Stimulated activated CD4-positive, alpha-beta T cell treated with anti-CD3 and anti-CD28 coated beads, TNF-alpha, amount 100 ng/mL, for 24 hours (primary cell): ENCODE results near the gene DHRS1.

ENCODE experiments used
- DNase-seq, 3 experiments: peaks; one replicate each; pipeline ENCODE4 v3.0.0-alpha.2; 2020; ENCODE audit warnings: low read depth in 3 of 3

The DHRS1 gene

DNA sequence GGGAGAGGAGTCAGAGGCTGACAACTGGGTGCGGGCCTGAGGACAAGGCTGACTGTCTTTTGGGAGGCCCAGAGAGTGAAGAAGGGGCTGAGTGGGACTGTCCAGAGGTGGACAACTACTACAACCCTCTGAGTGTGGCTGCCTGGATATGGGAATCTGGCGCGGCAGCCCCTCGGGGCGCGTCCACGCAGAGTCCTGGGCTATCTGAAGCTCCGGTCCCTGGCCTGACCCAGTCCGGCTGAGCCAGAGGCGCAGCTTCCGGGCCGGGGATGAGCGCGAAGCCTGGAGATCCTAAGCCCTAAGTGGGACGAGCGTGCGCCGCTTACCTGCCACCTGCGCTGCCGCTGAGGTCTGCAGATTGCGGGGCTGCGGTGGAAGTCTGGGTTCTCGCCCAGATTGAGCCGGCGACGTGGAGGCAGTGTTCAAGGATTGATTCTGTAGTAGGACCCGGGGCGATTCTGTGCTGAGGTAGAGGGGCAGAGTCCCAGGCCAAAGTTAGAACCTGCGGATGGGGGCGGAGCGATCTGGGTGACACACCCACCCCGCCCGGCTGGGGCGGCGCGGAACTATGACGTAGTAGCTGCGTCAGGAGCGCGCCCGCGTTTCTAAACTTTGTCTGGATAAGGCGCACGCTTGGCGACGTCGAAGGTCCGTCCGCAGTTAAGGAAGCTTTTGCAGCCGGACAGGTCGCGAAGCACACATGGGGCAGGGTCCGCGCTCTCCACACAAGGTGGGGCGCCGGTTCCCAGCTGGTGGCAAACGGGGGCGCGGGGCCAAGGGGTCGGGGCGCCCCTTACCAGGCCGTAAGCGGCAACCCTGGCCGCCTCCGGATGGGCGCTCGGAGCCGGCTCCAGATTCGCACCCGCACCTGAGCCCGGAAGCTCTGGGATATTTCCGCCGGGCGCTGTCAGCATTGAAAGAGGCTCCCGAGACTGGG, at the start of gene DHRS1, which contains the start of gene NOP9:
DHRS1 (minus strand) TSS at position 526 of the 937 bp plus-strand sequence. CDS start 674 bp downstream, outside the sequence.
NOP9 (plus strand) TSS at position 596 of the 937 bp plus-strand sequence; CDS start at position 701, 105 bp downstream.
- peak; percentile 87 to 91 (median 89) for DNase-seq

- no peak for DNase-seq
These were observed 48.6 kb upstream of the DHRS1 start for GRCh38 chr14:24348186-24348585.

GRCh38 chr14:24347134-24347533, 47.6 kb upstream of the DHRS1 start:
- no peak for DNase-seq

GRCh38 chr14:24343795-24344660, 44.4 kb upstream of the DHRS1 start:
- no peak for DNase-seq

DNA sequence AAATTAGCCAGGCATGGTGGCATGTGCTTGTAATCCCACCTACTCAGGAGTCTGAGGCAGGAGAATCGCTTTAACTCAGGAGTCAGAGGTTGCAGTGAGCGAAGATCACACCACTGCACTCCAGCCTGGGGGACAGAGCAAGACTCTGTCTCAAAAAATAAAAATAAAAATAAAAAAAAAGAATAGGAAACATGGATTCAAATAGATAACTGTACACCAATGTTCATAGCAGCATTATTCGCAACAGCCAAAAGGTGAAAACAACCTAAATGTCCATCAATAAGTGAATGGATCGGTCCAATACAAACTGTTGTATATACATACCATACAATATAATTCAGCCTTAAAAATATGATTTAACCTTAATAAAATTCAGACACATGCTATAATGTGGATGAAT, 43.3 kb upstream of the DHRS1 start:
- no peak for DNase-seq

DNA sequence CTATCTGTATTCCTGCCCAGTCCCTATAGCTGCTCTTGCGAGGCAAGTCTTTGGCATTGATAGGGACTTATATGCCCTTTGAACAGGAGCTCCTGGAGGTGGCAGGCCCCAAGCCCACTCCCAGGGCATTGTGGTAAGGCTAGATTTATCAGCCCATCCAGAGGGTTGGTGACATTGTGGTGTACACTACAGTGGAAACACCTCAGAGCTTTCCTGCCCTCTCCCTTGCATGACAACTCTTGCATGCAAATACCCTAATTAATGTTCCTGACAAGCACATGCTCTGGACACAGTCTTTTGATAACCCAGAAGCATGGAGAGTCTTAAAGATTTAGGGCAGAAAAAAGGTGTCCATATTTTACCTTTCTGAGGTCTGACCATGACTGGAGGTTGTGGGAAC, 41.0 kb upstream of the DHRS1 start:
- DNase-seq: no peak

DNA sequence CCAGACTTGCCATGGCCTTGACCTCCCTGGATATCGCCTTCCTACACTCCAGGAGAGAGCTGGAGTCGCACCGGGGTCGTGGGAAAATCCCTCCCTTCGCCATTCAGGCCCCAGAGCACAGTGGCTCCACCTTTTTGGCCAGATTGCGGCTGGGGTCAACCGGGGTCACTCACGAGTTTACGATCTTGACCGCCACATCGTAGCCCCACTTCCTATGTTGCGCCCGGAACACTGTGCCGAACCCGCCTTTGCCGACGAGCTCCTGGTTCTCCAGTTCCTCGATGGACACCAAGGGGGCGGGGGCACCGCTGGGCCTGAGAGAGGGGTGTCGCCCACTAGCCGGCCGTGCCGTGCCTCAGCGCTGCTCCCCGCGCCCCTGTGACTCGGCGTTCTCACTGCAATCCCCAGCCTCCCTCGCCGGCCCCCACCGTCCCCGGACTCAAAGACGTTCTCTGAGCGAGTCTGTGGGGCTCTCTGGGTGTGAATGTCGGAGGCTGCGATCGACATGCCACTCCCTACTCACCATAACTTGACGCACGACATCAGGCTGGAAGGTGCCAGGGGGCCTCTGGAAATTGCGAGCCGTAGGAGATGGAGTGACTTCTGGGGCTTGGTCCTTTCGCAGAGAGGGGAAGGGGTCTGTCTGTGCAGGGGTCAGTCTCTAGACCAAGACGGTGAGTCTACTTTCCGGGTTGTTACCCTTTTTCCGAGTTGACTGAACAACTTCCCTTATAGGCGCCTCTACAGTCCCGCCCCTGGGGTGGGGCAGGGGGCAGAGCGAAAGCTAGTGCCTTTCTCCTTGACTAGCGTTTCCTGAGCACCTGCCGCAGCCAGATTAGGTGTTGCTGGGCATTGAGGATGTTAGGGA, 39.9 kb upstream of the DHRS1 start, which contains the start of gene RIPK3:
RIPK3 (minus strand) TSS at position 708 of the 868 bp plus-strand sequence; CDS start at position 543, 165 bp downstream.
- DNase-seq: peak; percentile 33 to 68 (median 36)

- DNase-seq: no peak
These were observed 39.3 kb upstream of the DHRS1 start for GRCh38 chr14:24338843-24339242.

DNA sequence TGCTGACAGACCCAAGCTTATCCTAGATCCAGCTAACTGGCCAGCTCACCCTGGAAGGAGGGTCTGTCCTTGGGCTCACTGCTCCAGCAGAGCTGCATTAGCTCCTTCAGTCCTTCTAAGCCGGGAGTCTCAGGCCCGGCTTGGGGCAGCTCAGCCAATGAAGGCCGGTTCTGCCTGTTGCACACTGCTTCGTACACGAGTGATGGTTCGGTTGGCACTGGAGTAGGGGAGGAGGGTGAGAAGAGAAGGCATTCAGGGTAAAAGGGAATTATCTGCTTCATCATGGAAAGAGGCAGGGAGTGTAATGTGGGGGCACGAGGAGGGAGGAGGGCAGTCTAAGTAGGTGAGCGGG, 38.2 kb upstream of the DHRS1 start:
- no peak for DNase-seq

DNA sequence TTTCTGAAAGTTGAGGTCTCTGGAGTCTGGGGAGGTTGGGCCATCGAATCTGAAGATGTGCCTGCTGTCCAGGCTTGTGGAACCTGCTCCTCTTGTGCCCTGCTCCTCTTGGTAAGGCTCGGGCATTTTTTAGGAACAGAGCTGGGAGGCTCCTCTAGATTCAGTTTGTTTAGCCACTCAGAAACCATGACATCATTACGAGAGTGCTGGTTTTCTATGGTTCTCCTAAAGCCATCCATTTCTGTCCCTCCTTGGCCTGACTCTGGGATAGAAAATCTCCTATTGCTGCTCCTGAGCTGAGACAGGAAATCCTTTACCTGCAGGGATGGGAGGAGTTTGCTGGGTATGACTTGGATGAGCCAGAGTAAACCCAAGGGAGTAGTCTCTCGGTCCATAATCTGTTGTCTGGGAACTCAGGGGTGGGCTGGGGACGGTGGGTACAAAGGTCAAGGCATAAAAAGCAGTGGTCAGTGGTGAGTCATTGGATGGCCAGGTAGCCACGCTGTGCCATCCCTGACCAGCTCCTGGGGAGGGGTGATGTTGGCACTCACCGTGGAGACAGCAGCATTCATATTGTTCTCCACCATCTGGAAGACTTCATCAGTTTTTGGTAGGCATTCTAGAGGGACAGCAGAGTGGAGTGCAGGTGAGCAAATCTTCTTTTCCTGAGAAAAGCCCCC, 37.7 kb upstream of the DHRS1 start:
- no peak for DNase-seq

DNA sequence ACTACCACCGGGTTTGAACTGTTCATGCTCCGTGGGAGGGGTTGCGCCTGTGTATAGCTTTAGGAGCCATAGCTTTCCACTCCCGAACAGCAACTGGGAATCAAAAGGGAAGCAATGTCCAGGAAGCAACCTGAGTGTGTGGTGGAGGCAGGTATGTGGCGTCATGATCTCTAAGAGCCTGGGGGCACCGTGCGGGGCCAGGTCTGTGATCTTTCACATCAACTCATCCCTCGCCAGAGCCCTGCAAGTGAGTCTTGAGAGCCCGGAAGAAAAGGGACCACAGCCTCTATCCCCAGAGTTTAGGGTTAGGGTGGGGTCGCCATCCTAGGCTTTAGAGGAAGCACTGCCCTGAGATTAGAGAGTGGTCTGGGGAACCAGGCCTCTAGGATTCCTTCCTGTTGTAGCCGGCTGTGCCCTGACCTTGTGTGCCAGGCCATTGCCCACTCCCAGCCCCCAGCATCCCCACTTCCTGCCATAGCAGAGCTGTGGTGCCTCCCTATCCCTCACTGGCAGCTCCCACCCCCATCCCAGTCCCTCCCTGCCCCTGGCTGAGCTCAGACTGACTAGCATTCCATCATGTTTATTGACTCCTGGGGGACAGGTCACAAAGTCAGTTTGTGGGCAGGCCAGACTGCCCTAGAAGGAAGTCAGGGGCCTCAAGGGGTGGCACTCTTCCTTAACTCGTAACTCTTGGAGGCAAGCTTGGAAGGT, 36.0 kb upstream of the DHRS1 start:
- DNase-seq: no peak

- DNase-seq: no peak
These were observed 35.1 kb upstream of the DHRS1 start, which contains the start of gene ADCY4 for GRCh38 chr14:24334431-24335291. Gene ADCY4 (minus strand): TSS chr14:24335071. CDS start chr14:24334652, 419 bp downstream.

DNA sequence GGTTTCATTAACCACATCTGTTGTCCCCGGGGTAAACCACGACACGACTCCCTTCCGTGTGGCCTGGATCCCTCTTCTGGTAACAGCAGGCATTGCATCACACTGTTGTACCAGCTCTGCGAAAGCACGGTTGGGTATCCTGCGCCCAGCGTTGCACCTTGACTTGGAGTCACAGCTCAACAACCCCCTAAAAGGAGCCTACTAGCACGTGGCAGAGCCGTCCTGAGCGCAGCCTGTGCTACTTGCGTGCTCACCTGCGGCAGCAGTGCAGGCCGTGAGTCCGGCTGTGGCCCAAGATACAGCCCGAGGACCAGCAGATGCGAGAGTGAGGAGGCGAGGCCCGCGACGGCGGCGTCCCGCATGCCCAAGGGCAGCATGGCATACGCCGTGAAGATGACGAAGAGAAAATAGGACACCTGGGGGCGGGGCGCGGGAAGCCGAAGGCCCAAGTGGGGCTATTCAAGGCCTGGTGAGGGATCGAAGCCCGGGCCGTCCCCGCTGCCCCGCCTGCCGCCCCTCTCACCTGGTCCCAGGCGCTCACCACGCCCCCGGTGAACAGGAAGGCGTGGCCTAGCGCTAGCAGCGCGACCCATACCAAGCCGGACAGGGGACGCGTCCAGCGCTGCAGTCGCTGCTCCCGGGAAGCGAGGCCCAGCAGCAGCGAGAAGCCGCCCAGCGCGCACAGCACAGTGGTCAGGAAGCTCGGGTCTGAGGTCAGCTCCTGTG, 32.9 kb upstream of the DHRS1 start:
- DNase-seq: peak; percentile 62 to 79 (median 72)

DNA sequence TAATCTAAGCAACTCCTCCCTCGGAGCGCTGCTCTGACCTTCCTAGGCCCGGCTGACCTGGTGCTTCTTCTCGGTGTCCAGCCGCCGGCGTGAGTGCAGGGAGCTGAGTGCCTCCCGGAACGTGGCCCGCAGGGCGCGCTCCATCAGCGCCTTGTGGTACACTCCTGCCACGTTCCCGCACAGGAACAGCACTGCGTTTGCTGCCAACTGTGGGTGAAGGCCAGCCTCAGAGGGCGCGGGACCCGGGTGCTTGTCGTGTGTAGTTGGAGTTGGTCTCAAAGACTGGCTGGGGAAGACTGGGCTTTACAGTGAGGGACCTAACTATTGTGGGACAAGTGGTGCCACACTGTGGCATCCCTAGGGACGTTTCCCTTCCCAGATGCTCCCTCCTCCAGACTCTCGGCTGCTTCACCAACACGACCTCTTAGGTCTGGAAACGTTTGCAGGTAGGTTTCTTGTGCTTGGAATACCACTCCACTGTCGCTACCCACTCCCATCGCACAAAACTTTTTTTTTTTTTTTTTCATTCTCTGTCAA, 32.2 kb upstream of the DHRS1 start:
- DNase-seq: no peak

DNA sequence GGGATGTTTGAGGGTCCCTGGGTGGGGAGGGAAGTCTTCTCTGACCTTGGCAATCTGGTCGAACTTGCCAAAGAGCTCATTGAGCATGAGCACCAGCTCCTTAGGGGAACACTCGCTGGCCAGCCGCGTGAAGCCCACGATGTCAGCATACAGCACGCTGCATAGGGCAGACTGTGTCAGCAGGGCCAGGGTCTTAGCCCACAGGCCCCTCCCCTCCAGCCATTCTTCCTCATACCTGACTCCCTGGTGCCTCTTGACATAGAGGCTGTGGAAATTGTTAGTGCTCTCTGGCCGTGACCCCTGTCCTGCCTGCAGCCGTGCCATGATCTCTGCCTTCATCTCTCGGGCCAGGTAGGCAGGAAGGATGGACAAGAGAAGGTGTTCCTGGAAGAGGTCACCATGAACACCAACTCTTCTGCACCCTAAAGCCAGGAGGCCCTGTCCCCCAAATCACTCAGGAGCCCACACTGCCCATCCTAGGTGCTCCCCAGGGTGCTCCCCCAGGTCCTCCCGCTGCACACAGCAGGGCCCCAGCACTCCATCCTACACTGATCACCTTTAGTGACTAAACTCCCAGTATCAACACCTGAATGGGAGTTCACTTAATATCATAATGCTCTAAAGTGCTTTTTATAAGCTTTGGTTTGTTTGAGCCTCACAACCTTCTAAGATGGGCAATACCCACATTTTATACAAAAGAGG, 31.5 kb upstream of the DHRS1 start:
- no peak for DNase-seq

DNA sequence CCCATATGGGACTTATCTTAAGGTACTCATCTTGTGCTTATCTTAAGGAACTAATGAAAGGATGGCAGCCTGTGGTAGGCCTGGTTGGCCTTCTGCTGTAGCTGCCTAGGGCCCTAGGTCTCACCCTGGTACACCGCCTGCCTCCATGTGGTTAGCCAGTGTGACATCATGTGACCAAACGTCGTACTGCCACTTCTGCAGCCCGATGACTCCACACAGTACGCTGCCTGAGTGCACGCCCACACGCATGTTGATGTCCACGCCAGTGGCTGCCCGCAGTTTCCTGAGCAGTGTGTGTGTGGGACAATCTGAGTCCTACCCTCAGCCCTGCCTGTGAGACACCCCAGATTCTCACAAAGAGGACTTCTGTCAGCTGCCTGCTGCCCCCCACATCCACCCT, 30.2 kb upstream of the DHRS1 start:
- peak in 1 of 3 experiments; percentile 36 for DNase-seq

DNA sequence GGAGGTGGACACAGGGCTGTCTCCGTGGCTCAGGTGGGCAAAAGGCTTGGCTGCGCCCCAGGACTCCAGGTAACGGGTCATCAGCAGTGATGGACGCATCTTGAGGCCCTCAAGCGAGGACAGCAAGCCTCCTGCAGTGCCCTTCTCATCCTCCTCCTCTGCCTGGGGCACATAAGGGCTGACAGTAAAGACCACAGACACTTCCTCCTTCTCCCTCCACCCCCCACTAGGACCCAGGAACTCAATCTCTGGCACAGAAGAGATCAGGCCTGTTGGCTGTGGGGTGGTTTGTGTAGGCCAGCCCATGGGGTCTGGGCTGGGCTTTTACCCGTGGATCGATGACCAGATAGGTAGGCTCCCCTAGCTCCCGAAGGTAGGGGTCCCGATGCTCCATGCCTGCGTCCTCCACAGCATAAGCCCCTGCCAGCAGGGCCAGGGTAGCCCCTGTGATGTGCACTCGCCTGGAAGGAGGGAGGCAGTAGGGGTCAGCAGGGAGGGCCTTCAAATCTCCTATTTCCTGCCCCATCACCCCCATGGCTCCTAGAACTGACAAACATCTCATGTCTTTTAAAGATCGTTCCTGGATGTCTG, 29.6 kb upstream of the DHRS1 start:
- DNase-seq: no peak
